ENCODE data around the gene MYOM1.

- TF ChIP-seq CTCF (conservative IDR thresholded peaks at IDR 0.05; ENCODE audit: low read length) = no peak
- TF ChIP-seq EZH2phosphoT487 (IDR thresholded peaks at IDR 0.05; ENCODE audit: borderline replicate concordance, low read depth, low read length) = no peak
Observed at GRCh38 chr18:3122851-3123250, 96.9 kb downstream of the MYOM1 start.
